ENCODE results near the gene CWC25. TPM values are rescaled to one million over a fixed set of nuclear protein-coding genes. Genes with fewer than 3 reads are reported as not detected.

Gene CWC25
- total and polyA plus RNA-seq, 2 of the 13 experiments (the other 11 are each of a cell fraction or from before 2014, with no cell fraction given), result 15.6 to 22.7 TPM

GRCh38 chr17:38868817-38869525 is 43.9 kb upstream of the CWC25 start:
- H3K4me2 ChIP-seq (ENCODE audit: low read depth, low read length), result peak overlapping the region; percentile 83
- WGBS (ENCODE audit: low lambda C conversion rate), result 1% methylated on average over 26 of the region's 26 CpGs
- peak overlapping the region; percentile 87 for H3K9ac ChIP-seq (ENCODE audit: insufficient read depth, low read depth, low read length)
- peaks cover 0 to 2% of the 10 kb centered on the region in 2 experiments; a peak in 2 of 5 replicates for H3K27me3 ChIP-seq (ENCODE audit: control insufficient read depth in 1 of 2, insufficient read depth in 2 of 2, low read length in 2 of 2)
- peaks cover 41% of the 10 kb centered on the region for H3K4me1 ChIP-seq (ENCODE audit: insufficient read depth, low read length)
- H4K20me1 ChIP-seq (ENCODE audit: insufficient read depth, low read length), result peaks cover 25% of the 10 kb centered on the region
- H2AFZ ChIP-seq (ENCODE audit: low read length), result peak overlapping the region; percentile 73
- POLR2A ChIA-PET, result interaction anchor here (0.7 to 7.3 kb wide), 22 partner anchors 7 to 331 kb away, joined by 3 to 175 read pairs (median 8); partner anchors contain the start of genes CWC25, LASP1NB, PSMB3 and RPL19
- FAIRE-seq, result peak; percentile 55
- H3K4me3 ChIP-seq (replicated peaks in 1 of 3; ENCODE audit: insufficient read depth in 1 of 3, low read depth in 2 of 3, low read length in 3 of 3), result peak overlapping the region; percentile 98 to 99 (median 99)
- DNase-seq (ENCODE audit: low spot score), result peak; percentile 90
- intact Hi-C loops (cut with micrococcal nuclease; ENCODE audit: unreplicated experiment), result loop anchor here (1.0 to 5.0 kb wide), 2 partner anchors 69 to 117 kb away; partner anchors contain the start of gene PSMB3
- H3K36me3 ChIP-seq (replicated peaks in 1 of 2; ENCODE audit: control insufficient read depth in 1 of 2, insufficient read depth in 2 of 2, low read length in 2 of 2), result peaks cover 5 to 7% of the 10 kb centered on the region in 2 experiments; a peak in 3 of 5 replicates
- H3K9me3 ChIP-seq (ENCODE audit: low read length), result no peaks in the 10 kb centered on the region
- peaks cover 39% of the 10 kb centered on the region for H3K79me2 ChIP-seq (ENCODE audit: insufficient read depth, low read length)
- peak; percentile 52 for ATAC-seq
- in situ Hi-C loops (cut with HindIII; ENCODE audit: extremely low pct_ligation_motif_present, low pct_unique_long_range_greater_than_20kb), result loop anchor here (5.0 kb wide), 1 partner anchor 283 kb away; the partner anchor contains the start of gene PLXDC1
- CTCF ChIA-PET (ENCODE audit: low intra/inter-chr PET ratio, low total read pairs), result no interaction called here
- peak overlapping the region; percentile 88 for H3K27ac ChIP-seq (ENCODE audit: extremely low read length, insufficient read depth, low read length)
- no TSS peak for BruUV-seq (replicated peaks)
- TF ChIP-seq ZEB1 (IDR thresholded peaks at IDR 0.05; ENCODE audit: insufficient replicate concordance, low read depth) (peak; percentile 68), TARDBP (CRISPR knock-in tag; IDR thresholded peaks at IDR 0.05) (peak; percentile 72; the same call in 1 of the 2 replicates), ZNF562 (CRISPR knock-in tag; IDR thresholded peaks at IDR 0.05; ENCODE audit: borderline replicate concordance) (no peak), NR0B2 (CRISPR knock-in tag; IDR thresholded peaks at IDR 0.05) (no peak), ZNF800 (CRISPR knock-in tag; IDR thresholded peaks at IDR 0.05) (peak; percentile 31; the same call in 1 of the 2 replicates), ZNF230 (CRISPR knock-in tag; IDR thresholded peaks at IDR 0.05) (peak; percentile 56; the same call in 1 of the 2 replicates), AFF4 (CRISPR knock-in tag; IDR thresholded peaks at IDR 0.05) (no peak), SMC3 (IDR thresholded peaks at IDR 0.05; ENCODE audit: low read length) (no peak), XRCC5 (optimal IDR thresholded peaks at IDR 0.05; ENCODE audit: low read length) (peak; percentile 96), SKIL (CRISPR knock-in tag; IDR thresholded peaks at IDR 0.05; ENCODE audit: borderline replicate concordance) (0 out of 2 replicates have a peak, but pooled peaks have one; percentile 35), CCDC6 (CRISPR knock-in tag; IDR thresholded peaks at IDR 0.05) (0 out of 2 replicates have a peak, but pooled peaks have one; percentile 42), GMEB2 (CRISPR knock-in tag; IDR thresholded peaks at IDR 0.05; ENCODE audit: low read depth) (no peak)

All from HepG2 (cell line).